ENCODE results near the gene CYB5R3. TPM values are rescaled to one million over a fixed set of nuclear protein-coding genes. Genes with fewer than 3 reads are reported as not detected.
"Not testable (repeated sequence)": the region's sequence is repeated elsewhere in the genome, so short reads cannot be mapped to it uniquely, and the experiment has no call there.

CYB5R3 gene
- total RNA-seq, 3 donors from 2014 or later = 58.5 to 74.2 (median 73.8) TPM

GRCh38 chr22:42575996-42576574 lies 73.1 kb downstream of the CYB5R3 start:
- DNase-seq; H3K9me3 Mint-ChIP-seq; H3K4me1 Mint-ChIP-seq (ENCODE audit: low read depth); H3K27me3 Mint-ChIP-seq (ENCODE audit: low read depth); H3K4me3 Mint-ChIP-seq; H3K36me3 Mint-ChIP-seq (ENCODE audit: insufficient read depth): not testable (repeated sequence)
- peak in 1 of 2 donors; percentile 5 for ATAC-seq

- not testable (repeated sequence) for H3K9me3 Mint-ChIP-seq; DNase-seq; ATAC-seq; H3K4me3 Mint-ChIP-seq; H3K4me1 Mint-ChIP-seq (ENCODE audit: low read depth); H3K27me3 Mint-ChIP-seq (ENCODE audit: low read depth)
- peaks cover 12% of the 10 kb centered on the region for H3K36me3 Mint-ChIP-seq (ENCODE audit: insufficient read depth)
These were observed 74.7 kb downstream of the CYB5R3 start for GRCh38 chr22:42574468-42574867.

GRCh38 chr22:42574046-42574445 lies 75.1 kb downstream of the CYB5R3 start:
- H3K27me3 Mint-ChIP-seq (ENCODE audit: low read depth); H3K9me3 Mint-ChIP-seq; H3K4me1 Mint-ChIP-seq (ENCODE audit: low read depth); H3K4me3 Mint-ChIP-seq; ATAC-seq; DNase-seq: not testable (repeated sequence)
- peaks cover 12% of the 10 kb centered on the region for H3K36me3 Mint-ChIP-seq (ENCODE audit: insufficient read depth)

- H3K4me1 Mint-ChIP-seq (ENCODE audit: low read depth); DNase-seq; H3K27me3 Mint-ChIP-seq (ENCODE audit: low read depth); ATAC-seq; H3K4me3 Mint-ChIP-seq; H3K9me3 Mint-ChIP-seq: not testable (repeated sequence)
- peaks cover 12% of the 10 kb centered on the region for H3K36me3 Mint-ChIP-seq (ENCODE audit: insufficient read depth)
These were observed 78.1 kb downstream of the CYB5R3 start for GRCh38 chr22:42571068-42571467.

- H3K9me3 Mint-ChIP-seq; ATAC-seq; H3K4me3 Mint-ChIP-seq; H3K4me1 Mint-ChIP-seq (ENCODE audit: low read depth); H3K27me3 Mint-ChIP-seq (ENCODE audit: low read depth); DNase-seq: not testable (repeated sequence)
- peaks cover 12% of the 10 kb centered on the region for H3K36me3 Mint-ChIP-seq (ENCODE audit: insufficient read depth)
These were observed 78.6 kb downstream of the CYB5R3 start for GRCh38 chr22:42570580-42570979.

GRCh38 chr22:42567950-42568349 lies 81.2 kb downstream of the CYB5R3 start:
- not testable (repeated sequence) for H3K4me1 Mint-ChIP-seq (ENCODE audit: low read depth); H3K4me3 Mint-ChIP-seq; H3K9me3 Mint-ChIP-seq; ATAC-seq; H3K36me3 Mint-ChIP-seq (ENCODE audit: insufficient read depth); H3K27me3 Mint-ChIP-seq (ENCODE audit: low read depth); DNase-seq

Other genes with a start within 250 kb of the CYB5R3 start
- under 1 TPM in 2 of 3 donors, not detected in 1; 0.03 to 0.11 TPM for gene NFAM1, start 217.0 kb downstream of the CYB5R3 start, total RNA-seq
- gene RRP7A, start 129.6 kb downstream of the CYB5R3 start, total RNA-seq = 100 to 1,000 TPM; 214 to 258 (median 217) TPM
- under 1 TPM; 0.55 to 0.96 (median 0.79) TPM for gene SERHL2, start 95.4 kb downstream of the CYB5R3 start, total RNA-seq
- gene POLDIP3, start 34.5 kb downstream of the CYB5R3 start, total RNA-seq = 10 to 100 TPM; 71.8 to 82.6 (median 77.1) TPM
- 1 to 10 TPM in 2 of 3 donors, under 1 TPM in 1; 0.71 to 1.2 (median 1.2) TPM for gene ATP5MGL, start 8.8 kb downstream of the CYB5R3 start, total RNA-seq
- gene A4GALT, start 71.5 kb upstream of the CYB5R3 start, total RNA-seq = not detected
- 10 to 100 TPM; 21.6 to 34.5 (median 26.8) TPM for gene ARFGAP3, start 207.9 kb upstream of the CYB5R3 start, total RNA-seq

Data from activated T-cell treated with anti-CD3 and anti-CD28 coated beads, Interleukin-2, amount 50 U/mL, for 4 hours (primary cell).